ENCODE data around the gene TBC1D9. TPM values are rescaled to one million over a fixed set of nuclear protein-coding genes. Genes with fewer than 3 reads are reported as not detected.

Gene TBC1D9
- total and polyA plus RNA-seq, 9 donors, result 13.2 to 28.8 (median 21.4) TPM

- TF ChIP-seq EP300 (IDR thresholded peaks at IDR 0.05), result no peak
- TF ChIP-seq POLR2A (IDR thresholded peaks at IDR 0.05), result no peak
- no peak for TF ChIP-seq CTCF (IDR thresholded peaks at IDR 0.05)
Observed at GRCh38 chr4:140740906-140741670, 15.1 kb downstream of the TBC1D9 start.

GRCh38 chr4:140740422-140740821, 15.8 kb downstream of the TBC1D9 start:
- TF ChIP-seq EP300 (IDR thresholded peaks at IDR 0.05) (no peak), POLR2A (IDR thresholded peaks at IDR 0.05) (no peak), CTCF (IDR thresholded peaks at IDR 0.05) (no peak)
- Histone ChIP-seq H3K36me3 (no peaks in the 10 kb centered on the region), H3K27me3 (no peaks in the 10 kb centered on the region), H3K9me3 (no peaks in the 10 kb centered on the region), H3K4me1 (ENCODE audit: insufficient read depth) (peaks cover 14% of the 10 kb centered on the region), H3K27ac (no peak overlapping the region), H3K4me3 (no peak overlapping the region)
- DNase-seq, result no peak
- intact Hi-C loops (cut with DNase I), result no loop called here
- WGBS, 3 donors, result 89 to 93% (median 91%) methylated on average over 1 of the region's 1 CpG

More at GRCh38 chr4:140740906-140741670, 15.1 kb downstream of the TBC1D9 start:
- no peak overlapping the region for H3K4me3 ChIP-seq
- H3K4me1 ChIP-seq (ENCODE audit: insufficient read depth), result peaks cover 14% of the 10 kb centered on the region
- WGBS, 3 donors, result 83 to 89% (median 85%) methylated on average over 3 of the region's 3 CpGs
- no peaks in the 10 kb centered on the region for H3K36me3 ChIP-seq
- intact Hi-C loops (cut with DNase I), result no loop called here
- H3K27me3 ChIP-seq, result no peaks in the 10 kb centered on the region
- DNase-seq, result no peak
- no peaks in the 10 kb centered on the region for H3K9me3 ChIP-seq
- H3K27ac ChIP-seq, result no peak overlapping the region

- Histone ChIP-seq H3K4me1 (ENCODE audit: insufficient read depth) (peaks cover 15% of the 10 kb centered on the region), H3K27ac (no peak overlapping the region), H3K9me3 (no peaks in the 10 kb centered on the region), H3K4me3 (no peak overlapping the region), H3K27me3 (no peaks in the 10 kb centered on the region), H3K36me3 (no peaks in the 10 kb centered on the region)
- DNase-seq, result no peak
- no peak for TF ChIP-seq POLR2A (IDR thresholded peaks at IDR 0.05)
- intact Hi-C loops (cut with DNase I), result no loop called here
Observed at GRCh38 chr4:140739971-140740370, 16.2 kb downstream of the TBC1D9 start.

- peaks cover 11% of the 10 kb centered on the region for H3K4me1 ChIP-seq (ENCODE audit: insufficient read depth)
- intact Hi-C loops (cut with DNase I), result no loop called here
- WGBS, 3 donors, result 71 to 90% (median 89%) methylated on average over 1 of the region's 1 CpG
Observed at GRCh38 chr4:140738139-140738538, 18.0 kb downstream of the TBC1D9 start.

More at GRCh38 chr4:140738139-140738538, 18.0 kb downstream of the TBC1D9 start:
- Histone ChIP-seq H3K36me3 (no peaks in the 10 kb centered on the region), H3K9me3 (no peaks in the 10 kb centered on the region), H3K27me3 (no peaks in the 10 kb centered on the region), H3K4me3 (no peak overlapping the region), H3K27ac (no peak overlapping the region)
- no peak for TF ChIP-seq CTCF (IDR thresholded peaks at IDR 0.05)
- no peak for TF ChIP-seq POLR2A (IDR thresholded peaks at IDR 0.05)
- TF ChIP-seq EP300 (IDR thresholded peaks at IDR 0.05), result no peak
- DNase-seq, result no peak
